ENCODE data around the gene FUCA1.

GRCh38 chr1:23843644-23844043 lies 24.4 kb downstream of the FUCA1 start:
- TF ChIP-seq POLR2A (IDR thresholded peaks at IDR 0.05; ENCODE audit: borderline replicate concordance, extremely low read depth, insufficient read depth, insufficient read length): no peak
- TF ChIP-seq, protein P1, sequence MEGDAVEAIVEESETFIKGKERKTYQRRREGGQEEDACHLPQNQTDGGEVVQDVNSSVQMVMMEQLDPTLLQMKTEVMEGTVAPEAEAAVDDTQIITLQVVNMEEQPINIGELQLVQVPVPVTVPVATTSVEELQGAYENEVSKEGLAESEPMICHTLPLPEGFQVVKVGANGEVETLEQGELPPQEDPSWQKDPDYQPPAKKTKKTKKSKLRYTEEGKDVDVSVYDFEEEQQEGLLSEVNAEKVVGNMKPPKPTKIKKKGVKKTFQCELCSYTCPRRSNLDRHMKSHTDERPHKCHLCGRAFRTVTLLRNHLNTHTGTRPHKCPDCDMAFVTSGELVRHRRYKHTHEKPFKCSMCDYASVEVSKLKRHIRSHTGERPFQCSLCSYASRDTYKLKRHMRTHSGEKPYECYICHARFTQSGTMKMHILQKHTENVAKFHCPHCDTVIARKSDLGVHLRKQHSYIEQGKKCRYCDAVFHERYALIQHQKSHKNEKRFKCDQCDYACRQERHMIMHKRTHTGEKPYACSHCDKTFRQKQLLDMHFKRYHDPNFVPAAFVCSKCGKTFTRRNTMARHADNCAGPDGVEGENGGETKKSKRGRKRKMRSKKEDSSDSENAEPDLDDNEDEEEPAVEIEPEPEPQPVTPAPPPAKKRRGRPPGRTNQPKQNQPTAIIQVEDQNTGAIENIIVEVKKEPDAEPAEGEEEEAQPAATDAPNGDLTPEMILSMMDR (IDR thresholded peaks at IDR 0.05 in 2 of 3, conservative IDR thresholded peaks at IDR 0.05 in 1 of 3; ENCODE audit: borderline replicate concordance in 1 of 3, insufficient read depth in 1 of 3, low read depth in 2 of 3, low read length in 2 of 3): no peak
- no peak for TF ChIP-seq EZH2 (IDR thresholded peaks at IDR 0.05)
- TF ChIP-seq RAD21 (IDR thresholded peaks at IDR 0.05; ENCODE audit: low read depth): no peak
- no peak for TF ChIP-seq ATF3 (IDR thresholded peaks at IDR 0.05)
- TF ChIP-seq ZFX (IDR thresholded peaks at IDR 0.05): no peak
- no peak for TF ChIP-seq REST (IDR thresholded peaks at IDR 0.05; ENCODE audit: low read depth)

All from HCT116 (cell line).